GM19395 (cell line): ENCODE data around the gene ALPK3.
"Not testable (repeated sequence)": the region's sequence is repeated elsewhere in the genome, so short reads cannot be mapped to it uniquely, and the experiment has no call there.

Experiments used
- ATAC-seq: cut with Tn5 transposase; IDR thresholded peaks from one replicate; pipeline ENCODE4 v1.9.1; 2021; ENCODE audit warnings: mild to moderate bottlenecking, moderate library complexity; ENCODE audit not compliant: unreplicated experiment

Gene ALPK3

GRCh38 chr15:84869510-84869909 is 52.4 kb downstream of the ALPK3 start:
- ATAC-seq = no peak

- ATAC-seq = no peak
Measured at GRCh38 chr15:84871428-84871985, 54.4 kb downstream of the ALPK3 start.

- ATAC-seq = no peak
Measured at GRCh38 chr15:84872009-84872910, 55.1 kb downstream of the ALPK3 start.

GRCh38 chr15:84873997-84874396 is 56.8 kb downstream of the ALPK3 start:
- ATAC-seq = no peak

GRCh38 chr15:84874981-84875699 is 58.0 kb downstream of the ALPK3 start:
- no peak for ATAC-seq

GRCh38 chr15:84876269-84876668 is 59.1 kb downstream of the ALPK3 start:
- no peak for ATAC-seq

GRCh38 chr15:84877701-84878100 is 60.5 kb downstream of the ALPK3 start:
- ATAC-seq = not testable (repeated sequence)

- no peak for ATAC-seq
Measured at GRCh38 chr15:84878504-84878903, 61.3 kb downstream of the ALPK3 start.

GRCh38 chr15:84879088-84879780 is 62.1 kb downstream of the ALPK3 start:
- ATAC-seq = no peak

GRCh38 chr15:84880007-84880406 is 62.9 kb downstream of the ALPK3 start:
- no peak for ATAC-seq

GRCh38 chr15:84880822-84881519 is 63.8 kb downstream of the ALPK3 start:
- ATAC-seq = no peak

- no peak for ATAC-seq
Measured at GRCh38 chr15:84881520-84881830, 64.3 kb downstream of the ALPK3 start.

GRCh38 chr15:84883466-84883865 is 66.3 kb downstream of the ALPK3 start:
- no peak for ATAC-seq

GRCh38 chr15:84883916-84884781 is 67.0 kb downstream of the ALPK3 start, which contains the start of gene SLC28A1:
TSS of gene SLC28A1 (plus strand) at chr15:84884662. CDS start at chr15:84887761, 3,099 bp downstream.
- no peak for ATAC-seq

- no peak for ATAC-seq
Measured at GRCh38 chr15:84885801-84886200, 68.6 kb downstream of the ALPK3 start.

GRCh38 chr15:84886211-84886983 is 69.2 kb downstream of the ALPK3 start:
- ATAC-seq = no peak

- no peak for ATAC-seq
Measured at GRCh38 chr15:84886984-84887299, 69.8 kb downstream of the ALPK3 start.

- no peak for ATAC-seq
Measured at GRCh38 chr15:84887938-84888337, 70.8 kb downstream of the ALPK3 start.

GRCh38 chr15:84888639-84889038 is 71.5 kb downstream of the ALPK3 start:
- ATAC-seq = no peak
